H1 (cell line): ENCODE measurements around the gene DDC. TPM values are rescaled to one million over a fixed set of nuclear protein-coding genes. Genes with fewer than 3 reads are reported as not detected.
A peak's percentile ranks its signal among the peaks of the same experiment; 100 is the strongest.

ENCODE experiments used
- CTCF ChIA-PET: fragments of 300-600 bp; sonication (Branson Sonifier 250); formaldehyde crosslinking; loops from one replicate; lab custom pipeline; 2021; ENCODE audit not compliant: partially characterized antibody; lab: Charles Lee
- POLR2A ChIA-PET: fragments of 300-600 bp; sonication (Branson Sonifier 250); formaldehyde crosslinking; loops from one replicate; lab custom pipeline; 2021; ENCODE audit warnings: inconsistent platforms; ENCODE audit not compliant: partially characterized antibody; lab: Charles Lee
- DNase-seq, 2 experiments: peaks; one replicate each; pipeline versions ENCODE4 v3.0.0 to v3.0.0-alpha.2; 2010 to 2022; ENCODE audit warnings: low spot score in 2 of 2, low read depth in 1 of 2, mixed read lengths in 1 of 2
- FAIRE-seq: peaks from 2 replicates; lab custom pipeline; 2011; peaks lifted over from hg19 to GRCh38; lab: Jason Lieb, UNC
- H2AFZ ChIP-seq: 2 replicates; pipeline ENCODE4 v1.8.1; 2012; ENCODE audit warnings: low read length, inconsistent platforms
- H2AK5ac ChIP-seq: 2 replicates; pipeline ENCODE4 v1.6.1; 2013; ENCODE audit warnings: low read depth, low read length
- H2BK120ac ChIP-seq: replicated peaks from 2 replicates; pipeline ENCODE3; 2013; ENCODE audit warnings: low read depth, low read length, inconsistent platforms
- H2BK12ac ChIP-seq: 2 replicates; pipeline ENCODE4 v1.6.1; 2013; ENCODE audit warnings: low read depth, low read length
- H2BK15ac ChIP-seq: 2 replicates; pipeline ENCODE4 v1.6.1; 2013; ENCODE audit warnings: low read length
- H2BK20ac ChIP-seq: 2 replicates; pipeline ENCODE4 v1.6.1; 2013; ENCODE audit warnings: low read length
- H2BK5ac ChIP-seq: 2 replicates; pipeline ENCODE4 v1.6.1; 2013; ENCODE audit warnings: low read depth, low read length
- H3K14ac ChIP-seq: 2 replicates; pipeline ENCODE4 v1.6.1; 2013; ENCODE audit warnings: inconsistent platforms; ENCODE audit not compliant: insufficient read length
- H3K18ac ChIP-seq: 2 replicates; pipeline ENCODE4 v1.6.1; 2013; ENCODE audit warnings: low read length; ENCODE audit errors: extremely low read depth
- H3K23ac ChIP-seq: 2 replicates; pipeline ENCODE4 v1.6.1; 2013; ENCODE audit warnings: inconsistent platforms; ENCODE audit not compliant: insufficient read length
- H3K23me2 ChIP-seq: 2 replicates; pipeline ENCODE4 v1.6.1; 2013; ENCODE audit warnings: low read depth, low read length
- H3K27ac ChIP-seq: 2 replicates; pipeline ENCODE4 v1.6.1; 2011; ENCODE audit warnings: low read depth, low read length, inconsistent platforms
- H3K27me3 ChIP-seq, 4 experiments: replicated peaks in 1 of 4; 1 replicate in 1 of 4; 2 replicates in 3 of 4; pipeline versions ENCODE4 v1.6.1 to v1.8.1; 2011 to 2013; ENCODE audit warnings: low read length in 3 of 4, mild to moderate bottlenecking in 3 of 4, inconsistent platforms in 2 of 4, mixed read lengths in 2 of 4, moderate library complexity in 1 of 4; ENCODE audit not compliant: control insufficient read depth in 3 of 4, insufficient read depth in 3 of 4; ENCODE audit errors: extremely low read depth in 1 of 4
- H3K36me3 ChIP-seq, 4 experiments: 2 replicates each; pipeline versions ENCODE4 v1.6.1 to v1.8.1; 2011 to 2013; ENCODE audit warnings: mild to moderate bottlenecking in 4 of 4, low read length in 3 of 4, moderate library complexity in 2 of 4, control low read depth in 1 of 4, inconsistent platforms in 1 of 4; ENCODE audit not compliant: insufficient read depth in 4 of 4, control insufficient read depth in 2 of 4
- H3K4ac ChIP-seq: replicated peaks from 2 replicates; pipeline ENCODE3; 2013; ENCODE audit warnings: low read length, low read depth, mixed read lengths, inconsistent platforms; ENCODE audit not compliant: insufficient read length
- H3K4me1 ChIP-seq, 4 experiments: replicated peaks in 1 of 4; 1 replicate in 1 of 4; 2 replicates in 3 of 4; pipeline versions ENCODE4 v1.6.1 to v1.8.1; 2011 to 2013; ENCODE audit warnings: low read length in 3 of 4, inconsistent platforms in 2 of 4, mixed read lengths in 1 of 4; ENCODE audit not compliant: insufficient read depth in 4 of 4, control insufficient read depth in 3 of 4
- H3K4me2 ChIP-seq, 2 experiments: 2 replicates each; pipeline versions ENCODE4 v1.6.1 to v1.8.1; 2011 to 2013; ENCODE audit warnings: low read depth in 2 of 2, low read length in 2 of 2, control low read depth in 1 of 2, inconsistent platforms in 1 of 2, mild to moderate bottlenecking in 1 of 2; ENCODE audit not compliant: insufficient read depth in 1 of 2
- H3K4me3 ChIP-seq, 4 experiments: fragments of 200-600, 300-600 bp in 1 of 4; sonication (generic), shearing (Covaris generic), sonication (Bioruptor Twin) in 1 of 4; 2 replicates each; pipeline versions ENCODE4 v1.5.1 to v1.8.1; 2011 to 2016; ENCODE audit warnings: low read length in 4 of 4, low read depth in 3 of 4, control low read depth in 2 of 4, inconsistent platforms in 2 of 4, mild to moderate bottlenecking in 2 of 4, mixed read lengths in 1 of 4, moderate library complexity in 1 of 4; ENCODE audit not compliant: insufficient read depth in 2 of 4; ENCODE audit errors: extremely low read depth in 1 of 4
- H3K56ac ChIP-seq: replicated peaks from 2 replicates; pipeline ENCODE3; 2013; ENCODE audit warnings: low read depth, mild to moderate bottlenecking, mixed read lengths, low read length, inconsistent platforms; ENCODE audit not compliant: insufficient read length
- H3K79me1 ChIP-seq: 2 replicates; pipeline ENCODE4 v1.6.1; 2013; ENCODE audit warnings: low read depth, low read length, control low read depth
- H3K79me2 ChIP-seq, 2 experiments: 2 replicates each; pipeline versions ENCODE4 v1.6.1 to v1.8.1; 2012 to 2013; ENCODE audit warnings: low read length in 2 of 2, mild to moderate bottlenecking in 2 of 2, inconsistent platforms in 1 of 2; ENCODE audit not compliant: insufficient read depth in 2 of 2, control insufficient read depth in 1 of 2
- H3K9ac ChIP-seq, 4 experiments: replicated peaks in 1 of 4; 1 replicate in 1 of 4; 2 replicates in 3 of 4; pipeline versions ENCODE4 v1.6.1 to v1.8.1; 2011 to 2013; ENCODE audit warnings: low read depth in 3 of 4, low read length in 3 of 4, control low read depth in 2 of 4, mild to moderate bottlenecking in 2 of 4, moderate library complexity in 2 of 4, inconsistent platforms in 1 of 4; ENCODE audit errors: extremely low read depth in 1 of 4
- H3K9me3 ChIP-seq, 2 experiments: 2 replicates each; pipeline versions ENCODE4 v1.6.1 to v1.8.1; 2012 to 2013; ENCODE audit warnings: mild to moderate bottlenecking in 2 of 2, moderate library complexity in 2 of 2, control low read depth in 1 of 2, inconsistent platforms in 1 of 2, low read depth in 1 of 2, low read length in 1 of 2, mixed read lengths in 1 of 2; ENCODE audit not compliant: insufficient read depth in 2 of 2
- H4K20me1 ChIP-seq, 2 experiments: replicated peaks in 1 of 2; 2 replicates each; pipeline versions ENCODE3 to v1.8.1; 2011 to 2013; ENCODE audit warnings: inconsistent platforms in 2 of 2, low read length in 2 of 2, mild to moderate bottlenecking in 1 of 2; ENCODE audit not compliant: insufficient read depth in 2 of 2, control insufficient read depth in 1 of 2
- H4K5ac ChIP-seq: 2 replicates; pipeline ENCODE4 v1.6.1; 2013; ENCODE audit warnings: low read length, low read depth, mixed read lengths, inconsistent platforms; ENCODE audit not compliant: insufficient read length
- H4K8ac ChIP-seq: 2 replicates; pipeline ENCODE4 v1.8.0; 2013; ENCODE audit warnings: mild to moderate bottlenecking, moderate library complexity, low read length, inconsistent platforms; ENCODE audit not compliant: insufficient read depth; ENCODE audit errors: extremely low read depth
- H4K91ac ChIP-seq: replicated peaks from 2 replicates; pipeline ENCODE3; 2013; ENCODE audit warnings: low read length, mixed read lengths, inconsistent platforms; ENCODE audit not compliant: insufficient read length
- BACH1 ChIP-seq: IDR thresholded peaks from 2 replicates; pipeline ENCODE4 v1.6.1; 2012; ENCODE audit warnings: low read length, improper control_type of control experiment
- CBX8 ChIP-seq: fragments of 300-800, 300-1000 bp; sonication (generic); IDR thresholded peaks from 2 replicates; pipeline ENCODE4 v1.7.1; 2016; ENCODE audit warnings: low read depth, low read length, borderline replicate concordance
- JUND ChIP-seq: IDR thresholded peaks from 2 replicates; pipeline ENCODE4 v1.6.1; 2011; ENCODE audit warnings: mild to moderate bottlenecking, improper control_type of control experiment, low read length
- RBBP5 ChIP-seq: IDR thresholded peaks from 2 replicates; pipeline ENCODE4 v1.7.1; 2012; ENCODE audit warnings: low read depth, mild to moderate bottlenecking, inconsistent platforms, low read length, moderate library complexity, borderline replicate concordance
- RXRA ChIP-seq: IDR thresholded peaks from 2 replicates; pipeline ENCODE4 v1.6.1; 2011; ENCODE audit warnings: low read depth, mild to moderate bottlenecking, low read length, moderate library complexity; ENCODE audit not compliant: insufficient read depth
- SP4 ChIP-seq: IDR thresholded peaks from 2 replicates; pipeline ENCODE4 v1.6.1; 2012; ENCODE audit warnings: low read length, inconsistent platforms
- WGBS, 2 experiments: shearing (Covaris generic) in 1 of 2; methylation state at CpG; one replicate each; pipeline versions ENCODE4 v1.1.6 to v1.1.7; 2013 to 2015; ENCODE audit warnings: low lambda C conversion rate in 2 of 2, mixed read lengths in 2 of 2, inconsistent platforms in 1 of 2, low coverage in 1 of 2, missing lambda C conversion rate in 1 of 2; ENCODE audit not compliant: insufficient replicate concordance in 2 of 2, insufficient coverage in 1 of 2, insufficient read length in 1 of 2; ENCODE audit errors: extremely low coverage in 1 of 2, missing lambda C conversion rate in 1 of 2; 5-methylcytosine and 5-hydroxymethylcytosine counted together
- polyA plus RNA-seq, 7 experiments: library from polyadenylated mRNA; depleted of rRNA in 3 of 7; stranded (reverse) in 5 of 7; unstranded in 2 of 7; fragments of >200 nt in 5 of 7; fragments of 200-250 nt in 2 of 7; gene quantifications; 1 replicate in 5 of 7; 2 replicates in 1 of 7; 4 replicates in 1 of 7; pipeline versions ENCODE4 v1.2.1 to v1.2.3, GENCODE V29; 2011 to 2013; ENCODE audit warnings: missing spikeins in 2 of 7, mixed read lengths in 2 of 7
- total RNA-seq: library from RNA; stranded (reverse); fragmentation: NEBNext Ultra II Directional; extraction: Animal tissue kit (Norgen Biotek cat#: 25700); gene quantifications from 2 replicates; pipeline ENCODE4 v1.2.1, GENCODE V29; 2021

The DDC gene
- total and polyA plus RNA-seq, 2 of the 8 experiments (the other 6 are each of a cell fraction or from before 2014, with no cell fraction given), result 0.05 TPM; not detected in 1

- FAIRE-seq, result no peak
- no peak for DNase-seq
- POLR2A ChIA-PET, result no interaction called here
Observed at GRCh38 chr7:50507898-50508470, 57.2 kb downstream of the DDC start.

More at GRCh38 chr7:50507898-50508470, 57.2 kb downstream of the DDC start:
- 0 out of 2 replicates have a peak overlapping the region, but pooled peaks have one; percentile 2 for H2AFZ ChIP-seq
- no peak overlapping the region for H2BK15ac ChIP-seq
- no peak overlapping the region for H2BK5ac ChIP-seq
- H3K4ac ChIP-seq, result no peak overlapping the region
- no peak overlapping the region for H3K14ac ChIP-seq
- no peak overlapping the region for H3K56ac ChIP-seq
- no peaks in the 10 kb centered on the region for H3K79me2 ChIP-seq
- no peak overlapping the region for H3K23ac ChIP-seq
- 0 out of 2 replicates have a peak overlapping the region, but pooled peaks have one; percentile 12 for H4K8ac ChIP-seq
- no peak overlapping the region for H4K5ac ChIP-seq
- no peak overlapping the region for H2BK120ac ChIP-seq
- H3K9me3 ChIP-seq, result no peaks in the 10 kb centered on the region
- no peak overlapping the region for H3K18ac ChIP-seq
- H3K79me1 ChIP-seq, result no peaks in the 10 kb centered on the region
- no peaks in the 10 kb centered on the region for H3K4me1 ChIP-seq
- H3K4me2 ChIP-seq, result no peak overlapping the region
- no peak overlapping the region for H2BK12ac ChIP-seq
- TF ChIP-seq CBX8 (no peak), RXRA (no peak), RBBP5 (no peak), SP4 (no peak), BACH1 (no peak), JUND (no peak)
- CTCF ChIA-PET, result interaction anchor here (0.6 to 1.5 kb wide), 6 partner anchors 12 to 303 kb away, joined by 3 to 4 read pairs (median 3); no protein-coding TSS in a partner anchor
- no peak overlapping the region for H2BK20ac ChIP-seq
- no peak overlapping the region for H3K4me3 ChIP-seq
- no peak overlapping the region for H3K9ac ChIP-seq
- no peaks in the 10 kb centered on the region for H3K36me3 ChIP-seq
- H3K23me2 ChIP-seq, result no peaks in the 10 kb centered on the region
- no peaks in the 10 kb centered on the region; a peak in 3 of 7 replicates for H3K27me3 ChIP-seq
- 88% methylated on average over 7 of the region's 7 CpGs; no CpG with 5 or more reads in 1 of the 2 experiments for WGBS, 2 experiments
- H2AK5ac ChIP-seq, result no peak overlapping the region
- no peak overlapping the region for H3K27ac ChIP-seq
- no peaks in the 10 kb centered on the region for H4K20me1 ChIP-seq
- no peak overlapping the region for H4K91ac ChIP-seq
